CD4-positive, alpha-beta T cell treated with Interleukin-1 beta for 1 hour (primary cell): Measurements from ENCODE around the gene CLRN1.

Experiments
- DNase-seq, 2 donors: peaks; one replicate each; pipeline ENCODE4 v3.0.0-alpha.2; 2020 to 2022

CLRN1 gene

DNA sequence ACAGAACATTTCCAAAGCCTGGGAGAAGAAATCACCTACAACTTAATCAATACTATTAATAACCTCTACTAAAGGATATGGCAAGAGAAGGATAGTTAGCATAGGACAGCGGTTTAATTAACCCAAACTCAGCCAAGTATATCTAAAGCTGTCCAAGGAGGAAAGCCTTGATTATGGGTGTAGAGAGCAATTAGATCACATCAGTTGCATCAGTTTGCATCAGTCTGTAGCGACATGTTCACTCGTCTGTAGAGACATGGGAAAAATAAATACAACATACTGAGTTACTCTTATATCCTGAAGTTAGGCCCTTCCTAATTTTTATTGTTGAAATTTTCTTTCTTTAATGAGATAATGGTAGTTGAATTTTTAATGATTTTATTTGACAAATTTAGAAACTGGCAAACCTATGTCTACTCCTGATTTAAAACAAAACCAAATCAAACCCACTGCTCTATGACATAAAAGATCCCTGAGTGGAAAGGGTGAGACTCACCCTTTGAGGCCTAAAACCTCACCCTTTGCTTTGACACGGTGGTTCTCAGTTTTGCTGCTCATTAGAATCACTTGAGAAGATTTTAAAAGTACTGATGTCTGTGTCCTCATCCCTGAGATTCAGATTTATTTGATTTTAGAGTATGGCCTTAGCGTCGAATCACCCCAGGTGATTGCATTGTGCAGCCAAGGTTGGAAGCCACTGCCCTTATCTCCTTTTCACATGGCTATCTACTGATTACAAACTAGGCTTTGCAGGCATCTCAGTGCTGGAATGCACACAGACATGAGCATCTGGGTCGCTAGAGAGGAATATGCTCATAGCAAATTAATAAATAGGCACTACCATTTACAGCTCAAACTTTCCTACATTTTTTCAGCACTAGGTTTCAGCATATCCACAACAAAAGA lies 2.8 kb upstream of the CLRN1 start:
- DNase-seq: no peak

DNA sequence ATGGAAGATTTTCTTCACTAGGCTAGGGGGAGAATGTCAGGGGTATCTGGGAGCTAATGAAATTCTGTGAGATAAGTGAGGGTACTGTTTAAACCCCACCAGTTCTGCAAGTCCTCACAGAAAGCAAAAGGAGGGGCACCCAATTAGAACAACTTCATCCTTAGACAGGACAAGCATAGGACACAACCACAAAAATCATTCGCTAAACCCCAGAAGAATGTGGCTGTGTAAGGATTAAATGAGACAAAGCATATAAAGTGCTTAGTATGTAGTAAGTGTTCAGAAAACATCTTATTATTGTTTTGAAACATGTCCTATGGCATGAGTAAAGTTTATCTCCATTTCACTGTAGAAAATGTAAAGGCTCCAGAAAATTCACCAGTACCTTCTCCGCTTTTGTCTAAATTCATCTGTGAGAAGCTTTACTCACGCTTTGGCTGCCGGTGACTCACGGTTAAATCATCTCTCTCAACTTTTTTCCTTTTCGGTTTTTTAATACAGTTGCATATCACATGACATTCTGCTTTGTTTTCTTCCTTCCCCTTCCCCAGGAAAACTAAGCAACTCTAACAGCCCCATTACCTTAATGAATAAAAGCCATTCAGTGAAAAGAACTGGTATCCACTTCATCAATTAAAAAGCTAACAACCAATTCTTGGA lies 1.7 kb downstream of the CLRN1 start:
- DNase-seq: no peak

DNA sequence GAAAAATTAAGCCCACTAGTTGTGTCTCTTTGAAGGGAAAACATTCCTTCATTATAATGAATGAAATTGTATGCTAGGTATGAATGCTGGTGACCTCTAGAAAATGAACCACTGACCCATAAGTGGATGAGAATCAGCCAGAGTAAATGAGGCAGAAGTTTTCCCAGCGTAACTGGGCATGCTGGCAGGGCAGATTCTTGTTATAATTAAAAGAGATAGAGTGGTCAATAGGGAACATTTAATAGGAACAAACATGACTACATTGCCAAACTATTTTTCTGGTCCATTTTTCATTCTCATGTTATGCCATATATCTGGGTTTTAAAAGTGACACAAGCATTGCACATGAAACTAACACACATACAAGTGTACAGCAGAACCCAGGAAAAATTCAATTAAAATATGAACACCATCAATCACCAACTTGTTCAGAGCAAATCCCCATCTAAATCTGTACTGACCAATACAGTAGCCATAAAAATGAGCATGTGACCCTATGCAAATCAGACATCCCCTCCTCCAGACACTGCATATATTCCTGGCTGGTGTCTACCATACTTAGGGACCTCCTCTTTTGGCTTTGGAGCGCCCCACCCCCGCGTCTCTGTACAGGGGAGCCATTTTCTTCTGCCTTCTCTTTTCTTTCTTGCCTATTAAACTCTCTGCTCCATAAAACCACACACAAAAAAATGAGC lies 4.0 kb downstream of the CLRN1 start:
- DNase-seq: no peak

DNA sequence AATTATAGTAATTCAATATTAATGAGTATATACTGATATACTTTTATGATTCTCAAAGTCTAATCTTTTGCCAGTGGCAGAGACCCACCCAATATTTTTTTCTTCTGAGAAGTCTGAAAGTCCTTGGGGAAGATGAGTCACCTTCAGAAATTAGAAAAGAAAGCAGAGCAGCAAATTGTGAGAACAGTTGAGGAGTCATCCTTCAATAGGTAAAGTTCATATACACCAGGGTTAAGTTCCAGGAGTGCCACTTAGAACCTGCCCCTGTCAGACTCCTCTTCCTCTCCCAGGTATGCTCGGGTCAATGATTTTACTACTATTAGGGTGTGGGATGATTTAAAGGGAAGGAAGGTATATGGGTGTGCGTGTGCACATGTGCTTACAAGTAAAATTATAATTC lies 7.1 kb downstream of the CLRN1 start:
- no peak for DNase-seq

DNA sequence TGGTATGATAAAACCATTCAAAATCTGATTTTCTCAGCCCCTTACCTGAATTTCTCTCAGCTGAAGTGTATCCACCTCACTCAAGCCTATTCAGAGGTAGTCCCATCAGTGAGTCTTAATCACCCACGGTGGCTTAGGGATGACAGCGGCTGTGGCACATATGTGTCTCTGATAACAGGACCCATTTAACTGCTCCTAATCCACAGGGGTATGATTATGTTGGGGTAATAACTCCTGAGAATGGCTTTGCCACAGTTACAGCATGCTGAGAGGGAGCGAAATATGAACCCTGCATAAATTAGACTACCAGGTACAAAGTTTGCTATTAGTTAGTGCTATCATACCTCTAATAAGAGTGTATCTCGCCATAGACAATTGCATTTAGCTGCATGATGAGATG lies 10.6 kb downstream of the CLRN1 start:
- no peak for DNase-seq

DNA sequence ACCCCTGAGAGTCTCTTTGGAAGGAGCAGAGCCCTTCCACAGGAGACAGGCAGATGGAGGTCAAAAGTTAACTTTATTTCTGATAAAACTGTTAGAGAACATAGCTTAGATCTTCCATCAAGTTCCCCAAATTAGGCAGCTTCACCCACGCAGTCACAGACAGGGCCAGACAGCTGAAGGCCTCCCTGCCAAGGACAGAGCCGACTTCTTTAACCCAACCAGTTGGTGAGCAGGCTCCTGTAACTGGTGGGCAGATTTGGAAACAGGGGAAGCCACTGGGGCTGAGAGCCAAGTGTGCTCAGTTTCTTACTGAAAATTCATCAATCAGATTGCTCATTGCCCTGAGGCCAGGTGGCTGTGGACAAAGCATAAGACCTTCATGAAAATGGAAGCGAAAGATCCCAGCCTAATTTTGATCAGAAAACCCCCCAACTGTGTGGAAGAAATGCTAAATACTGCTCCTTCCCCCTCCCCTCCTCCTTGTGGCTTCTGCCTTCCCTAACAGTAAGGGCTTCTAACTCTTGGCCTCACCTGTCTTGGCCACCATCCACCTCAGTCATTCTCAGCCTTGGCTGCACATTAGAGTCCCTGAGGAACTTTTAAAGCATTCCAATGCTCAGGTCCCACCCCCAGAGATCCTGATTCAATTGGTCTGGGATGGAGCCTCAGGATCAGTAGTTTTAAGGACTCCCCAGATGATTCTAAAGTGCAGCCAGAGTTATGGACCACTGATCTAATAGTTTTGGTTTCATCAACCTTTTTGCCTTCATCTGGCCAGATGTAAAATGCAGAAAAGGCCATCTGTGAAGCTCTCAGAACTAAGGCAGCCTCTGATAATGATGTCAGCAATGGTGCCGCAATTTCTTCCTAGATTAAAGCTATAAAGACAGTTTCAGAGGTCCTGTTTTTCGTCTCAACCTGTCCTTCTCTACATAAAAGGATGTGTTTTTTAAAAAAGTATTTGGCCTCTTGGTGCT lies 11.5 kb downstream of the CLRN1 start:
- DNase-seq: no peak

DNA sequence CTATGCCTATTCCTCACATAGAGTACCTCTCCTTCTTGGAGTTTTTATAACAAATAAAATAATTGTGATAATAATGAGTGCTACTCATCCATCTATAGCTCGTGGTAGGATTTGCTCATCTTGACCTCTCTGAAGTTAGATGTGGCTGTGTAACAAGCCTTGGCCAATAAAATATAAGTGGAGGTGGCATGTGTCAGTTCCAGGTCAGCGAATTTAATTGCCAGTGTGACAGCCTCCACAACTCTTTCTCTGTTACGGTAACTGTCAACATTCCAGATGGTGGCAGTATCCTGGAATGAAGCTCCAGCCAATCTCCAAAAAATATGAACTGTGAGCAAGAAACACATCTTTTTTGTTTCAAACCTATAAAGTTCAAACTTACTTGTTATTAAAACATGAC lies 13.8 kb downstream of the CLRN1 start:
- no peak for DNase-seq

DNA sequence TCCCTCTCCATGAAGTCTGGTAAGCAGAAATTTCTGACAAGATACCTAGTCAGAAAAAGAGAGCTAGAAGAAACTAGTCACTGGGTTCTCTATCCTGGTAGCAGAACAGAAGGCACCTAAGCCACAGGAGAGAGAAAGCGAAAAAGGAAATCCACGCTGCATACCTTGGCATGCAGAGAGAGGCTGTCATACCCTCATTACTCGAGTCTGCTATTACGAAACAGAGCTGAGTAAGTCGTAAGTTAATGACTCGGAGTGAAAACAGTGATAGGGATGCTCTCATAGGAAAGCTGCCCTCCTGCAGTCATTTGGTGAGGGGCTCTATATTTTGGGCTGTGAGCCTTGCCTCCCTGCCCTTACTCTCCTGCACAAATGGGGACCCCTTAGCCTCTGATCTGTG lies 16.2 kb downstream of the CLRN1 start:
- DNase-seq: no peak

DNA sequence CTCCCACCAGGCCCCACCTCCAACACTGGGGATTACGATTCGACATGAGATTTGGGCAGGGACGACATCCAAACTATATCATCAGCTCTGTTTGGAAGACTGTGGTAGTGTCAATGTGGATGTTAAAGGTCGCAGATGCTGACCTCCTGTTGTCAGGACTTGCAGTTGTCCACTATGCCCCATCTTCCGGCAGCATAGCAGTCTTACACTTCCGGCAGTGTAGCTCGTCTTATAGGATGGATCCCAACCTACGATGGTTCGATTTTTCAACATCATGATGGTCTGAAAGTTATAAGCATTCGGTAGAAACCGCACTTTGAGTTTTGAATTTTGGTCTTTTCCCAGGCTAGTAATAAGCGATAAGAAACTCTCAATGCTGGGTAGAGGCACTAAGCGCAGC lies 20.6 kb downstream of the CLRN1 start:
- no peak for DNase-seq

DNA sequence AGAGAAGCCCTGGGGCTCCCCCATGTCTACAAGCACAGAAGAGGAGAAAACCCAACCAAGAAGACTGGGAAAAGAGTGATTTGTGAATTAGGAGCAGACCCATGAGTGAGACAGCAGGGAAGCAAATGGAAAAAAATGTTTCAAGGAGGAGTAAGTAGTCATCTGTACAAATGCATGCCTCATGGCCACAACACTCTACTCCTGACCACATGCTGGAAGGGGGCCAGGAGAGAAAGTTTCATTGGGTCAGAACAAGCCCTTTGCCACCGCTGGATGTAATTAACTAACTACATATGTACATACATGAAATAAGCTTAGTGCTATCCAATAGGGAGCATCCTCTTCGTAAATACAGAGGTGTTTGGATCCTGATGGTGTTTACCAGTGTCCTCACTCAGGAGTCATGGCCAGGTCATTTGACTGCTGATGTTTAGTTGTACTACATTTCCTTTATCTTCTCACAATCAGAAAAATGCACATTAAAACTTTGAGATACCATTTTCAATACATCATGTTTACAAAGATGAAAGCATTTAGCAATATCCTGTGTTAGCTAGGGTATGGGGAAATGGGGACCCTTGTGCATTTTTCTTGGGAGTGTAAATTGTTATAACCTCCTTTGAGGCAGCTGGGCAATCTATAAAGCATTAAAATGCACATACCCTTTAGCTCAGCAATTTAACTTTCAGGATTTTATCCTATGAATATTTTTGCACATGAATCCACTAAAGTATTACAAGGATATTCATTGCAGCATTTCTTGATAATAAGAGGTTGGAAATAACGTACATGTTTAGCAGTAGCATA lies 27.1 kb downstream of the CLRN1 start:
- no peak for DNase-seq

DNA sequence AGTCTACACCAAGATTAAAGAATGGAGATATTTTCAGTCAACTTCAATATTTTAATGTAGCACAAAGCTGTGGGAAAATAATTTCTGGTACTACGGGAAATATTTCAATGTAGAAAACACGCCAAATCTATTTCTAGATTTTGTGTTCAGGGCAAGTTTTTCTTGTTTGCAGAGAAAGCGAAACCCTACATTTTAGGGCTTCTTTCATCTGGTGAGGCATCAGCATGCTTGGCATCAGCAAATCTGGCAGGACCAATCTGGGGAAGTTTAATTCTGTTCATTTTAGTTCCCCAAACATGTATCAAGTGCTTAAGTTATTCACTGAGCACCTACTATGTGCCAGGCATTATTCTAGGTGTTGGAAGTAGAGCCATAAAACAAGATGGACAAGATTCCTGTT lies 30.3 kb downstream of the CLRN1 start:
- DNase-seq: no peak

DNA sequence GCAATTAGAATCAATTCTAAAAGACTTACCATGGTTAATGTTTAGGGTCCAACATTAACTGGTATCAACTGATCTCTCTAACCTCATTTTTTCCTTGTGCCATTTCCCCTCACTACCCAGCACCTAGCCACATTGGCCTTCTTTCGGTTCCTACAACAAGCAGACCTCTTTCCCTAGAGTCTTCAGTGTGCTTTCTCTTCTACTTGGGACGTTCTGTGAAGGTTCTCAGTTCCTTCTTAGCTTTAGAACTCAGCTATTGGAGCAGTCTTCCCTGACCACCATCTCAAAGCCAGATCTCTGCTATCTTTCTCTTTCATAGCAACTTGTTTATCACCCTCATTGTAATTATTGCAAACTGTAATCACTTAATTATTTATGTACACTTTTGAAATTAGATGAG lies 35.8 kb downstream of the CLRN1 start:
- DNase-seq: no peak

DNA sequence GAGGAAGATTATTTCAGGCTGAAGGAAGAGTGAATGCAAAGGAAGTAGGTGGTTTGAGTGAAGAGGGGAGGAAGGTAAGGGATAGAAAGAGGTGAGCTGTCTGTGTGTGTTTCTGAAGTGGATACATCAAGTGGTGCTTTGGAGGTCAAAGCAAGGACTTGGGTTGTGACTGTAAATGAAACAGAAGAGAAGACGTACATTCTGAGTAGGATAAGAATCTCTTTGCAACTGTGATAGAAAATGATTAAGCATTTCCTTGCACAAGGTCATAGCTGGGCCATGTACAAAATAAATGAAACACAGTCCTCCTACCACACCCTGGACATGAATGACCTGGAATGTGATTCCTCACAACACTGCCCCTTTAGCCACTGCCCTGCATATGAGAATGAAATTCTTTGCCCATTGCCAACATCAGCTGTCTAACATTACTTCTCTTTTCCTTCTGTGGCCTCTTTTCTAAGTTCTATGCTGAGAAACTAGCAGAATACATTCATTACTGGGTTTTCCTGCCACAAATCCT lies 39.0 kb downstream of the CLRN1 start:
- DNase-seq: no peak

DNA sequence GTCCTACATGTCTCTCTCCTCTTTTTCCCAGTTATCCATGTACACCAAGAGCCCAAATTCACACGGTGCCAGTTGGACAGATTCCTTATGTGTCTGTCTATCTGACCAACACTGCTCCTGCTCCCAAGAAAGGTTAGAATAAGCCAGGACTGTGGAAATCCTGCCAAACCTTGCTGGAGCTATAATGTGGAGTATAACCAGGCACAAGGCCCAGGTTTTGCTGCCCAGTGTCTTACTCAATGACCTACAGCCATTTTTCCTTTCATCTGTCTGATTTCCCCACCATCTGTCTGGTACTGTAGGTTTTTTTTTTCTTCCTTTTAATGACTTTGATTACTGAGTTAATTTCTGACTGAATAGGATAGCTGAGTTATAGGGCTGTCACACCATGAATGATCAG lies 40.8 kb downstream of the CLRN1 start:
- no peak for DNase-seq

DNA sequence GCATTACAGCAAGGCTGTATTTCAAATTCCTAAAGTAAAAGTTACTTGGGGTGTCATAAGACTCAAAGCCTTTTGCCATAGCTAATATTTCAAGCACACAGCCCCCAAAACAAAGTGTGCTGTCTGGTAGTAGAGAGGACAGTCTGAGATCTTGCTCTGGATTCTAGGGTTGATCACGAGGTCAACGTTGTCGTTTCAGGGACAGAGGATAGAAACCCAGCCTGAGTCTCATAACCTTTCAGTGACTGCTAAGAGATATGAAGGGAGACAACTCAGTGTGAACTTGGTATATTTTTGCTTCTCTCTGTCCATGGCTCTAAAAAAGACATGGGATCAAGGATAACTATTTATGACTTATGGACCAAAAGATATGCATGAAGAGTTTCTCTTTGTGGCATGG lies 41.7 kb downstream of the CLRN1 start:
- DNase-seq: no peak

DNA sequence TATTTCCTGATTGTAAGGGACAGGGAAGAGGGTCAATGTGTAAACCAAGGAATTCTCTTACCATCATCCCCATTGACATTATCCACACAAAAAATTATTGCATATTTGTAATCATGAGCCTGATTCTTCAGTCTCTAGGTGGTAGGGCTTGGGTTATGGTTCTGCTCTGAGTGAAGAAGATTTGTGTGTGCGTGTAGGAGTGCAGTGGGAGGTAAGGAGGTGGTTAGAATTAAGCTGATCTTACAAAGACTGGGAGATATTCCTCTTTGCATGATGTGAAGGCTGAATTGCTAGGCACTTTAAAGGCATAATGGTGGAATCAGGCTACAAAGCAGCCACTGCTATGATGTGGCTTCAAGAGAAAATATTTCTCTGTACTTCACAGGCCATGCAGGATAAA lies 44.3 kb downstream of the CLRN1 start:
- no peak for DNase-seq

DNA sequence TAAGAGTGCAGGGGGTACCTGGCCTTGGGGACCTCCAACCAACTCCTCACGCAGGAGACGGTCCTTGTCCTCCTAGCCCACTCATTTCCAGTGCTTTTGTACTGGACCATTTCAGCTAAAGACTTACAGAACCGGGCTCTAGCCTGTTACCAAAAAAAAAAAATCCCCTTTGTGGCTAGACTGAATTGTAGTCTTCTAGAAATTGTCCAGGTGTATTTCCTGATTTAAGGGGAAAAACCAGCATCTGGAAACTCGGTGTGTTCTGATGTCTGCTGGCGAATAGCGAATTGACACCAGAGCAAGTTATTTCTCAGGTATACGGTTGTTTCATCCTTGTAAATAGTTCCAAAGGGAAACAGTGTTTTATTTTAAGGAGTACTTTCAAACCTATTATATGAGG lies 46.2 kb downstream of the CLRN1 start:
- DNase-seq: no peak

DNA sequence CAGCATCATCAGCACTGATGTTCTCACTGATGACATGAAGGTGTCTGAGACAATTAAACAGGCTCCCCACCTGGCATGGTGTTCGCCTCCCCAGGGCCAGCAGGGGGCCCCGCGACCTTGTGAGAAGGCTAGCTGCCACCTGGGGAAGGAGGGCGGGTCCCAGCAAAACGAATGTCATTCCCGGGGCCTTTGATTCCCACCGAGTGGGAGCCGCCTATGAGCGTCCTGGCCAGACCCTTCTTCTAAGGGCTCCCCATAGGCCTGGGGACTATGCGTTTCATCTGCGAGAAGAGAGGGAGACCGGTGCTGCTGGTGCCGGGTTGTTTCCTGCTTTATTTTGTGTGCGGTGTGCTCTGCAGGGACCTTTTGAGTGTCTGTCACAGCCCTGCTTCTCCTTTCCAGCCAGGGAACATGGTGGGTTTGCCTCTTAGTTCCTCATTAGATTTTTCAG lies 46.8 kb downstream of the CLRN1 start:
- DNase-seq: peak; percentile 31 to 41

DNA sequence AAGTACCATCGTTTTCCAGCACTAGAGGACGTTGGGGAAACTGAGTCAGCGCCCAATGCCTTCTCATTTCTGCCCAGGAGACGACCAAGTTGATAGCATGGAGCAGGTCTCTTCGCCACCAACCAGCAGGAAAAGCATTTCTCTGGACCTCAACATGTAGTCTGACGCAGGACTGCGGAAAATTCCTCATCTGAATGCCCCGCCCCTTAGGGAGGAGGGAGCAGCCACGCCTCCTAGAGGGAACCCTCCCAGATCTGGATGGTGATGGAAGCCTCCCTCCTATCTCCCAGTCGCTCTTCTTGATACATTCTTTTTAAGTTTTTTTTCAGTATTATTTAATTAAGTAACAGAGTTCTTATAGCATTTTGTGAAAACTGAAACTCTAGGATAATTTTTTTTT lies 49.9 kb downstream of the CLRN1 start:
- no peak for DNase-seq

DNA sequence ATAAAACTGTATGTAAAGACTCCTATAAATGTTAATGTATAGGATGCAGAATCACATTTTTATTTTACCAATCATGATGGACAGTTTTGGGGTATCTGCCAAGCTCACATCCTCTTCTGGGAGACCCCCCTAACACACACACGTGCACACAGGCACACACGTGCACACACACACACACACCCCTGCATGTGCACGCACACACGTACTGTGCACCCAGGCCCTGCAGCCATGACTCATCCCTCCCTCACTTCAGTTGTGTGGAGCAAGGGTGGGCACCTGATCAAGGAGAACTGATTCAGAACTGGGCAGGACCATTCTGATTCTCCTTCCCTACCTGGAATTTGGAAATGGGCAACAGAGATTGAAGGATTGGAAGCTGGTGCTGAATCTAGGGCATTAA lies 51.3 kb downstream of the CLRN1 start:
- no peak for DNase-seq

DNA sequence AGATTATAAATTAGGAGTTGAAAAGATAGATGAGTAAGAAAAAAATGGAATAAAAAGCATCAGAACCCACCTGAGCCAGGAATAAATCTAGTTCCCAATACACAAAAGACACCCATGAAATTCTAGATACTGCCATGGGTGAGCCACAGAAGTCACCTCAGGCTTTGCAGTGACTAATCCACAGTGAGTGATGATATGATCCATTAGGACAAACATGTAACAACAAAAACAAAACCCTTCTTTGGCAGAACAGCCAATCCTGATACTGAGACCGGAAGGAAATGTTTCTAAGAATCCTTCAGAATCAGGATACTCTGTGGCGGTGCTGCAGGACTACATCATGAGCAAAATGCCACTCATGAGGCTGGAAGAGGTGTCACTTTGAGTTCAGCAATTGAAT lies 52.3 kb downstream of the CLRN1 start:
- DNase-seq: no peak

DNA sequence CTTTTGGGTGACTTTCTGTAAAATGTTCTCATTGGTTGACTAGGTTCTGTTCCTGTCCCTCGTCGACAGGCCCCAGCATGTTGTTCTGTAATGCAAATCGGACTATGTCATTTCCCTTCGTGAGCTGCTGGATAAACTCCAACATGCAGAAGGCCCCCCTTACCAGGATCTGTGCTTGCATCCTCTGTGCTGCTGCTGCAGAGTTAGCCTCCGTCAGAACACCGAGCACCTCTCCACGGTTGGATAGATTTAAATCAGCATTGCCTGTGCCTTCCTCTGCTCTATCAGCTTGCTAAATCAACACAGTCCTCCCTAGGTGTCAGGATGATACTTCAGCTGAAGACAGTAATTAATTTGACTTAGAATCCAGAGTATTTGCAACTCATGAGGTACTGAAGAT lies 54.6 kb downstream of the CLRN1 start:
- DNase-seq: no peak
